ENCODE results near the gene OGN.

The OGN gene

GRCh38 chr9:92369075-92369474 lies 35.3 kb downstream of the OGN start:
- DNase-seq: no peak
- TF ChIP-seq CTCF (IDR thresholded peaks at IDR 0.05; ENCODE audit: low read length) (no peak), EZH2phosphoT487 (IDR thresholded peaks at IDR 0.05; ENCODE audit: low read length) (no peak), EZH2 (optimal IDR thresholded peaks at IDR 0.05; ENCODE audit: low read depth, low read length) (no peak)
- no peak overlapping the region for H3K9ac ChIP-seq (ENCODE audit: low read length)

GRCh38 chr9:92360083-92360482 lies 44.3 kb downstream of the OGN start:
- DNase-seq: no peak
- no peaks in the 10 kb centered on the region for H4K20me1 ChIP-seq (ENCODE audit: insufficient read depth, low read length)
- no peak overlapping the region for H3K4me2 ChIP-seq (ENCODE audit: low read depth, low read length)
- no peaks in the 10 kb centered on the region for H3K4me1 ChIP-seq (ENCODE audit: low read length)
- H3K9me3 ChIP-seq (replicated peaks; ENCODE audit: insufficient read depth, low read length): no peaks in the 10 kb centered on the region
- no peaks in the 10 kb centered on the region; the same call in 1 of the 2 replicates for H3K79me2 ChIP-seq (ENCODE audit: low read length)
- H3K4me3 ChIP-seq (ENCODE audit: low read length): no peak overlapping the region
- no peak overlapping the region for H3K27ac ChIP-seq (ENCODE audit: low read length)
- no peak overlapping the region for H2AFZ ChIP-seq (ENCODE audit: low read length)
- no peaks in the 10 kb centered on the region for H3K36me3 ChIP-seq (replicated peaks; ENCODE audit: insufficient read depth, low read length)
- H3K9ac ChIP-seq (ENCODE audit: low read length): no peak overlapping the region
- no peaks in the 10 kb centered on the region for H3K27me3 ChIP-seq (replicated peaks; ENCODE audit: insufficient read depth, low read length)
- H3F3A ChIP-seq (ENCODE audit: insufficient read depth, low read length): no peaks in the 10 kb centered on the region
- no peak for TF ChIP-seq EZH2phosphoT487 (IDR thresholded peaks at IDR 0.05; ENCODE audit: low read length)
- no peak for TF ChIP-seq EZH2 (optimal IDR thresholded peaks at IDR 0.05; ENCODE audit: low read depth, low read length)
- no peak for TF ChIP-seq CTCF (IDR thresholded peaks at IDR 0.05; ENCODE audit: low read length)
- H3K9me2 ChIP-seq (replicated peaks; ENCODE audit: insufficient read depth, low read length): no peaks in the 10 kb centered on the region

More at GRCh38 chr9:92369075-92369474, 35.3 kb downstream of the OGN start:
- Histone ChIP-seq H4K20me1 (ENCODE audit: insufficient read depth, low read length) (no peaks in the 10 kb centered on the region), H3K27me3 (replicated peaks; ENCODE audit: insufficient read depth, low read length) (no peaks in the 10 kb centered on the region), H2AFZ (ENCODE audit: low read length) (no peak overlapping the region), H3K27ac (ENCODE audit: low read length) (no peak overlapping the region), H3F3A (ENCODE audit: insufficient read depth, low read length) (no peaks in the 10 kb centered on the region), H3K4me3 (ENCODE audit: low read length) (no peak overlapping the region), H3K79me2 (ENCODE audit: low read length) (peaks cover 7% of the 10 kb centered on the region; the same call in 1 of the 2 replicates), H3K9me3 (replicated peaks; ENCODE audit: insufficient read depth, low read length) (no peaks in the 10 kb centered on the region), H3K4me2 (ENCODE audit: low read depth, low read length) (no peak overlapping the region), H3K36me3 (replicated peaks; ENCODE audit: insufficient read depth, low read length) (no peaks in the 10 kb centered on the region), H3K9me2 (replicated peaks; ENCODE audit: insufficient read depth, low read length) (no peaks in the 10 kb centered on the region), H3K4me1 (ENCODE audit: low read length) (no peaks in the 10 kb centered on the region)

GRCh38 chr9:92359394-92359995 lies 44.9 kb downstream of the OGN start:
- Histone ChIP-seq H3K9me2 (replicated peaks; ENCODE audit: insufficient read depth, low read length) (no peaks in the 10 kb centered on the region), H3K4me3 (ENCODE audit: low read length) (no peak overlapping the region), H3F3A (ENCODE audit: insufficient read depth, low read length) (no peaks in the 10 kb centered on the region), H3K79me2 (ENCODE audit: low read length) (no peaks in the 10 kb centered on the region; the same call in 1 of the 2 replicates), H2AFZ (ENCODE audit: low read length) (no peak overlapping the region), H3K4me1 (ENCODE audit: low read length) (no peaks in the 10 kb centered on the region), H3K27me3 (replicated peaks; ENCODE audit: insufficient read depth, low read length) (no peaks in the 10 kb centered on the region), H4K20me1 (ENCODE audit: insufficient read depth, low read length) (no peaks in the 10 kb centered on the region), H3K27ac (ENCODE audit: low read length) (no peak overlapping the region), H3K4me2 (ENCODE audit: low read depth, low read length) (no peak overlapping the region), H3K36me3 (replicated peaks; ENCODE audit: insufficient read depth, low read length) (no peaks in the 10 kb centered on the region), H3K9ac (ENCODE audit: low read length) (no peak overlapping the region), H3K9me3 (replicated peaks; ENCODE audit: insufficient read depth, low read length) (no peaks in the 10 kb centered on the region)
- DNase-seq: no peak
- no peak for TF ChIP-seq CTCF (IDR thresholded peaks at IDR 0.05; ENCODE audit: low read length)
- no peak for TF ChIP-seq EZH2 (optimal IDR thresholded peaks at IDR 0.05; ENCODE audit: low read depth, low read length)
- no peak for TF ChIP-seq EZH2phosphoT487 (IDR thresholded peaks at IDR 0.05; ENCODE audit: low read length)

All from MM.1S (cell line).